Measurements from ENCODE around the gene CMTM4. TPM values are rescaled to one million over a fixed set of nuclear protein-coding genes. Genes with fewer than 3 reads are reported as not detected.

CMTM4 gene
- total and polyA plus RNA-seq, 7 experiments from 2014 or later, result 0.07 to 2.5 (median 1.7) TPM

DNA sequence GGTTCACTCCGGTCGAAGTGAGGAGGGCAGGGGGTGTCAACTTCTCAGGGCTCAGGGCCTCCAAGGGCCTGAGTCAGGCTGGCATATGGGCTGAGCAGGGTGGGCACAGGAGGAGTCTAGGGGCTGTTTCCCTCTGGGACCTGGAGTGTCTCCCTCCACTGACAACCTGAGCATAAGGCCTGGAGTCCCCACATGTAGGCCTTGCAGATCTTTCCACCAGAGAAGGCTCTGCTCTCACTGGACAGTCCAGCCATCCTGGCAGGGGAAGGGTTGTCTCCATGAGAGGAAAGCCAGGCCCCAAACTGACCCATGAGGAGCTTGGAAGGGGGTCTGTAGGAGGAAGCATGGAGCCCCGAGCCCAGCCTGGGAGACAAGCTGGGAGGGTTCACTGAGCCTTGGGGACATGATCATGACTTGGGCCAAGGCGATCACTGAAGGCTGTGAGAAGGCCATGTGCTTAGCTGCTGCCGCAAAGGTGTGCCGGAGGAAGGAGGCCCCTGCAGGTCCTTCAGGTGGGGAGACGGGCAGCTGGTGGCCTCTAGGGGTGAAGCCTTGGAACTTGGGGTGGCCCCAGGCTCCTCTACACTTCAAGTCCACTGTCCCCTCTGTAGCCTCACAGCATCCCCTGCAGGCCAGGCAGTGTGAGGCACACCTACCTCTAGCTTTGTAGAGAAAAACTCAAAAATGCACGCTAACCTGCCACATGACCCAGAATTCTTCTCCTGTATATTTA lies 107.4 kb downstream of the CMTM4 start:
- DNase-seq (peak; percentile 36 to 73 (median 60)), ATAC-seq (peak; percentile 98)
- POLR2A ChIA-PET, result interaction anchor here (0.6 to 2.4 kb wide), 9 partner anchors 10 to 104 kb away, joined by 3 to 16 read pairs (median 4); partner anchors contain the start of genes CKLF, CMTM2 and CMTM3
- Histone ChIP-seq H3K4me3 (ENCODE audit: low read length) (no peak overlapping the region), H3K4me1 (ENCODE audit: control insufficient read depth in 2 of 2, insufficient read depth in 2 of 2, low read length in 2 of 2) (peaks cover 6 to 7% of the 10 kb centered on the region in 2 donors), H3K9me3 (ENCODE audit: control insufficient read depth in 2 of 3, low read length in 3 of 3) (no peaks in the 10 kb centered on the region), H3K27me3 (ENCODE audit: control insufficient read depth in 2 of 2, insufficient read depth in 2 of 2, low read length in 2 of 2) (no peaks in the 10 kb centered on the region), H3K36me3 (ENCODE audit: control insufficient read depth in 2 of 3, insufficient read depth in 3 of 3, low read length in 3 of 3) (no peaks in the 10 kb centered on the region), H3K27ac (ENCODE audit: low read depth, low read length) (no peak overlapping the region)
- Mint-ChIP-seq H3K4me3 (peak overlapping the region; percentile 73 to 96 (median 87)), H3K27ac (peak overlapping the region; percentile 75 to 90 (median 83)), H3K9me3 (peaks cover 0 to 3% (median 0%) of the 10 kb centered on the region in 11 donors), H3K27me3 (peaks cover 0 to 2% (median 0%) of the 10 kb centered on the region in 5 donors), H3K4me1 (peaks cover 27 to 51% (median 39%) of the 10 kb centered on the region in 7 donors), H3K36me3 (peaks cover 0 to 2% (median 0%) of the 10 kb centered on the region in 5 donors)
- intact Hi-C loops (cut with micrococcal nuclease), result loop anchor here (1.0 kb wide), 9 partner anchors 8 to 183 kb away; partner anchors contain the start of genes CKLF (in 1 of the 2) and CMTM3 (in 1 of the 2)
- CTCF ChIA-PET, result interaction anchor here (0.7 to 2.5 kb wide), 16 partner anchors 8 to 279 kb away, joined by 3 to 28 read pairs (median 4); partner anchors contain the start of genes CKLF and CMTM2

DNA sequence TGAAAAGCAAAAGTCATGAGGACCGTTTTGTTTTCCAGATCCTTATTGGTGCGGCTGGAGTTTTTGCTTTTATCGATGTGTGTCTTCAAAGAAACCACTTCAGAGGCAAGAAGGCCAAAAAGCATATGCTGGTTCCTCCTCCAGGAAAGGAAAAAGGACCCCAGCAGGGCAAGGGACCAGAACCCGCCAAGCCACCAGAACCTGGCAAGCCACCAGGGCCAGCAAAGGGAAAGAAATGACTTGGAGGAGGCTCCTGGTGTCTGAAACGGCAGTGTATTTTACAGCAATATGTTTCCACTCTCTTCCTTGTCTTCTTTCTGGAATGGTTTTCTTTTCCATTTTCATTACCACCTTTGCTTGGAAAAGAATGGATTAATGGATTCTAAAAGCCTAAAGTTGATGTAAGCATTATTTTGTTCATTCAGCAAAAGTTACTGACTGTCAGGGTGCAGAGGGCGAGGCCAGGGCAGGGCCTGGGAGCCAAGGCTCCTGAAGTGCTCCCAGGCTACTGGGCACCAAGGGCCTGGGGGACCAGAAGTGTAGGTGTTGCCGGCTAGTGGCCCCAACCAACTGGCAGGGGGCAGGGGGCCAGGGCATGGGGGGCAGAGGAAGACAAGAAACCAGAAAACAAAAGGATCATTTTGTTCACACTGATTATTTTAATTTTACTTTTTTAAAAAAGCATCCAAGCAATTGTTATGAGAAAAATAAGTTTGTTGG lies 108.5 kb downstream of the CMTM4 start:
- peak overlapping the region in 7 of 9 donors; percentile 65 to 90 (median 78) for H3K27ac Mint-ChIP-seq
- intact Hi-C loops (cut with micrococcal nuclease), result no loop called here
- H3K4me1 Mint-ChIP-seq, result peaks cover 27 to 51% (median 39%) of the 10 kb centered on the region in 7 donors
- peaks cover 0 to 2% (median 0%) of the 10 kb centered on the region in 5 donors for H3K36me3 Mint-ChIP-seq
- POLR2A ChIA-PET, result interaction anchor here (0.6 to 1.5 kb wide), 3 partner anchors 13 to 69 kb away, joined by 3 to 4 read pairs (median 4); no protein-coding TSS in a partner anchor
- no peaks in the 10 kb centered on the region for H3K9me3 Mint-ChIP-seq
- ATAC-seq, result no peak
- no peak overlapping the region for H3K4me3 ChIP-seq (ENCODE audit: low read length)
- H3K27me3 Mint-ChIP-seq, result peaks cover 0 to 2% (median 0%) of the 10 kb centered on the region in 5 donors
- H3K36me3 ChIP-seq (ENCODE audit: control insufficient read depth in 2 of 3, insufficient read depth in 3 of 3, low read length in 3 of 3), result no peaks in the 10 kb centered on the region
- no peaks in the 10 kb centered on the region for H3K27me3 ChIP-seq (ENCODE audit: control insufficient read depth in 2 of 2, insufficient read depth in 2 of 2, low read length in 2 of 2)
- no peak for DNase-seq
- peak overlapping the region; percentile 39 to 89 (median 78) for H3K4me3 Mint-ChIP-seq
- H3K27ac ChIP-seq (ENCODE audit: low read depth, low read length), result no peak overlapping the region
- CTCF ChIA-PET, result interaction anchor here (0.6 to 2.0 kb wide), 6 partner anchors 9 to 122 kb away, joined by 3 to 10 read pairs (median 4); partner anchors contain the start of genes CKLF and CMTM2
- peaks cover 6 to 7% of the 10 kb centered on the region in 2 donors for H3K4me1 ChIP-seq (ENCODE audit: control insufficient read depth in 2 of 2, insufficient read depth in 2 of 2, low read length in 2 of 2)
- no peaks in the 10 kb centered on the region for H3K9me3 ChIP-seq (ENCODE audit: control insufficient read depth in 2 of 3, low read length in 3 of 3)

DNA sequence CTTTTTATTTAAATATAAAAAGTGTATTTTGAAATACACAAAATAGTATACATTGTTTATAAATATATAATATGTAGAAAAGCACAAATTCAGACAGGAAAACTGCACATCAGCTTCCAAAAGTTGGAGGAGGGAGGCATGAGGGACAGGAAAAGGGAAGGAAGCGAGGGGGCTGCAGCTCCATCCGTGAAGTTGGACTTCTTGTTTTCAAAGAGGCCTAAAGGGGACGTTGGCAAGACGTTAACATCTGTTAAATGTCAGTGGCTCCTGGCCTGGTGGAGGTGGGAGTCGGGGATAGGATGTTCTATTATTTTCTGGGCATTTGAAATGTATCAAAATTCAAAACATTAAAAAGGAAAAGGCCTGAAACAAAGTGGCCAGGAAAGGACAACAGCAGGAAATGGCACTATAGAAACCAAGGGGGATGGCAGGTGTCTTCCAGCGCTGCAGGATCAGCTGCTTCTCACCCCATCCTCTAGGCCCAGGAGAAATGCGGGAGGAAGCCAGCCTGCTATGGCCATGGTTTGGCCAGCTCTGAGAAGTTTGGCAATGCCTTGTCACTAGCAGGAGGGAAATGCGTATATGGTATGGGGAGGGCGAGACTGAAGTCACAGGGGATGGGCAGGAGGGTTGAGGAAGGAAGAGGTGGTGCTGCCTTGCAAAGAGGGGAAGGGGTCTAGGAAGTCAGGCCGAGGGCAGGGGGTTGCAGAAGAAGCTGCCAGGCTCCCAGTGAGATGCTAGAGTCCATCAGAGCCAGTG lies 110.9 kb downstream of the CMTM4 start:
- no peak overlapping the region for H3K4me3 ChIP-seq (ENCODE audit: low read length)
- POLR2A ChIA-PET, result interaction anchor here (0.7 to 1.2 kb wide), 3 partner anchors 16 to 19 kb away, joined by 4 to 9 read pairs (median 5); partner anchors contain the start of gene CMTM3
- H3K27ac ChIP-seq (ENCODE audit: low read depth, low read length), result no peak overlapping the region
- H3K36me3 ChIP-seq (ENCODE audit: control insufficient read depth in 2 of 3, insufficient read depth in 3 of 3, low read length in 3 of 3), result no peaks in the 10 kb centered on the region
- CTCF ChIA-PET, result interaction anchor here (0.7 to 1.4 kb wide), 4 partner anchors 12 to 23 kb away, joined by 3 to 4 read pairs (median 4); no protein-coding TSS in a partner anchor
- H3K4me1 ChIP-seq (ENCODE audit: control insufficient read depth in 2 of 2, insufficient read depth in 2 of 2, low read length in 2 of 2), result peaks cover 3 to 7% of the 10 kb centered on the region in 2 donors
- intact Hi-C loops (cut with micrococcal nuclease), result no loop called here
- DNase-seq, result no peak
- peak overlapping the region in 3 of 9 donors; percentile 4 to 15 (median 11) for H3K27ac Mint-ChIP-seq
- H3K27me3 ChIP-seq (ENCODE audit: control insufficient read depth in 2 of 2, insufficient read depth in 2 of 2, low read length in 2 of 2), result no peaks in the 10 kb centered on the region
- H3K4me3 Mint-ChIP-seq, result peak overlapping the region in 3 of 10 donors; percentile 13 to 48 (median 22)
- no peaks in the 10 kb centered on the region for H3K9me3 Mint-ChIP-seq
- H3K27me3 Mint-ChIP-seq, result peaks cover 0 to 5% (median 0%) of the 10 kb centered on the region in 5 donors
- peaks cover 0 to 6% (median 0%) of the 10 kb centered on the region in 5 donors for H3K36me3 Mint-ChIP-seq
- peaks cover 26 to 53% (median 40%) of the 10 kb centered on the region in 7 donors for H3K4me1 Mint-ChIP-seq
- no peaks in the 10 kb centered on the region for H3K9me3 ChIP-seq (ENCODE audit: control insufficient read depth in 2 of 3, low read length in 3 of 3)
- ATAC-seq, result peak; percentile 22

DNA sequence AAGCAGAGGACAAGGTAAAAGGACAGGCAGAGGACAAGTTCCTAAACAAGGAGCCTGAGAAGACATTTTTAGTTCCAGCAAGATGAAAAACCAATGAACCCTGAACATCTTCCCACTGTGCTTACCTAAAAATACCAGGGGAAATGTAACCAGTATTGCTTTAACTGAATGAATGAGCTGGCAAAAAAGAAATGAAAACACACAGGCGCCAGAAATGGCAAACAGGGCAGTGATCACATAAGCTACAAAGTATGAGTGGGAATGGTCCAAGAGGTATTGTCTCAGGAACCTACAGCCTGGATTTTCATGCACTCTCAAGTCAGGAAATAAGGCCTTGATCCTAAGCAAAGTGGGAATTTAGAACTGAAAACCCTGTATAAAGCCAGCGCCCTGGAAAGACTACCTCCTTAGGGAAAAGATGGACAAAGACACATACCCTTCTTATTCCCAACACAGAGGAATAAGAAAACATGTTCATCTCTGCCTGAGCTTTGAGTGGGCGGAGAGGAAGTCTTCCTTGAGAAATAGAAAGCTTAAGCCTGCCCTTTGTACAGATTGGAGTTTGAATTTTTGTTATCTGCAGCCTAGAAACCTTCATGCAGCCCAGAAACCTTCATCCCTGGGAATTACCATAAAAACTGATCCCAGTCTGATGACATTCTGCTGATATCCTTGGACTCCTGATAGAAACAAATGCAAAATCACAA lies 115.1 kb downstream of the CMTM4 start:
- Histone ChIP-seq H3K36me3 (ENCODE audit: control insufficient read depth in 2 of 3, insufficient read depth in 3 of 3, low read length in 3 of 3) (no peaks in the 10 kb centered on the region), H3K27ac (ENCODE audit: low read depth, low read length) (no peak overlapping the region), H3K9me3 (ENCODE audit: control insufficient read depth in 2 of 3, low read length in 3 of 3) (no peaks in the 10 kb centered on the region), H3K4me1 (ENCODE audit: control insufficient read depth in 2 of 2, insufficient read depth in 2 of 2, low read length in 2 of 2) (peaks cover 4 to 5% of the 10 kb centered on the region in 2 donors), H3K4me3 (ENCODE audit: low read length) (no peak overlapping the region), H3K27me3 (ENCODE audit: control insufficient read depth in 2 of 2, insufficient read depth in 2 of 2, low read length in 2 of 2) (peaks cover 0 to 5% of the 10 kb centered on the region in 2 donors)
- no peak overlapping the region for H3K4me3 Mint-ChIP-seq
- intact Hi-C loops (cut with micrococcal nuclease), result no loop called here
- H3K27me3 Mint-ChIP-seq, result peaks cover 13 to 32% (median 24%) of the 10 kb centered on the region in 5 donors
- ChIA-PET POLR2A (interaction anchor here (1.4 kb wide), 1 partner anchor 29 kb away, joined by 3 read pairs; the partner anchor contains the start of gene CKLF), CTCF (no interaction called here)
- H3K4me1 Mint-ChIP-seq, result peaks cover 12 to 26% (median 21%) of the 10 kb centered on the region in 7 donors
- no peak overlapping the region for H3K27ac Mint-ChIP-seq
- ATAC-seq (no peak), DNase-seq (no peak)
- no peaks in the 10 kb centered on the region for H3K9me3 Mint-ChIP-seq
- H3K36me3 Mint-ChIP-seq, result peaks cover 0 to 26% (median 0%) of the 10 kb centered on the region in 5 donors

DNA sequence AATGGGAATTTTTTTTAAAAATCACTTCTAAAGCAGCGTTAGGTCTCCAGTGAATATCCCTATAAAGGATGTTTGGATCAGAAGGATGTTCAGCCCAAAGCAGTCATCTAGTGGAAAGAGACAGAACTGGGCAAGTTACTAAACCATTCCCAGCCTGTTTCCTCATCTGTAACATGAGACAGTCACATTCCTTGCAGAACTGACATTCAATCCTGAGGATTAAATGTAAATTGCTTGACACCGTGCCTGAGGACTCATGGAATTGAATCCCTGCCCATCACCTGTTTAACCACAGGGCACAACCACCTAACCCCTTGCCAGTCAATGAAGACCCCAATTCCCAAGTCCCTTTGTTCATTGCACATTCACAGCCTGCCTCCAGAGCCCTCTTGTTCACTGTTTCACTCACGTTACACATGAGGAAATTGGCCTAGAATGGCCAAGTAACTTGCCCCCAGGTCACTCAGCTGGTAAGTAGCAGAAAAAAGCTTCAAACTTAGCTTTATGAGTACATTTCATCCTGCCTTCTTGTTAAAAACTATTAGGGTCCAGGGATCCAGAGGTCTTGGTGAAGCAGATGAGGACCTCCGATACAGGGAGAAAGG lies 115.8 kb downstream of the CMTM4 start:
- ChIA-PET CTCF (interaction anchor here (0.6 kb wide), 1 partner anchor 29 kb away, joined by 3 read pairs; the partner anchor contains the start of gene CKLF), POLR2A (interaction anchor here (1.9 kb wide), 1 partner anchor 27 kb away, joined by 4 read pairs; no protein-coding TSS in a partner anchor)
- Histone ChIP-seq H3K9me3 (ENCODE audit: control insufficient read depth in 2 of 3, low read length in 3 of 3) (no peaks in the 10 kb centered on the region), H3K27ac (ENCODE audit: low read depth, low read length) (no peak overlapping the region), H3K4me3 (ENCODE audit: low read length) (no peak overlapping the region), H3K27me3 (ENCODE audit: control insufficient read depth in 2 of 2, insufficient read depth in 2 of 2, low read length in 2 of 2) (peaks cover 0 to 5% of the 10 kb centered on the region in 2 donors), H3K36me3 (ENCODE audit: control insufficient read depth in 2 of 3, insufficient read depth in 3 of 3, low read length in 3 of 3) (no peaks in the 10 kb centered on the region), H3K4me1 (ENCODE audit: control insufficient read depth in 2 of 2, insufficient read depth in 2 of 2, low read length in 2 of 2) (peaks cover 4 to 5% of the 10 kb centered on the region in 2 donors)
- ATAC-seq (no peak), DNase-seq (no peak)
- Mint-ChIP-seq H3K4me1 (peaks cover 12 to 26% (median 20%) of the 10 kb centered on the region in 7 donors), H3K27me3 (peaks cover 13 to 32% (median 24%) of the 10 kb centered on the region in 5 donors), H3K4me3 (peak overlapping the region in 2 of 10 donors; percentile 27 to 54), H3K9me3 (no peaks in the 10 kb centered on the region), H3K27ac (peak overlapping the region in 1 of 9 donors; percentile 5), H3K36me3 (peaks cover 0 to 26% (median 0%) of the 10 kb centered on the region in 5 donors)
- intact Hi-C loops (cut with micrococcal nuclease), result no loop called here

Measured in naive thymus-derived CD4-positive, alpha-beta T cell (primary cell).